Gastroesophageal sphincter (tissue), 3 donors: ENCODE measurements around the gene TAS1R3.

Experiments used
- EP300 ChIP-seq: sonication (generic); formaldehyde crosslinking; IDR thresholded peaks from one replicate; pipeline ENCODE4 v1.6.1; 2017; ENCODE audit warnings: antibody characterized with exemption, mild to moderate bottlenecking
- POLR2AphosphoS5 ChIP-seq: sonication (generic); formaldehyde crosslinking; IDR thresholded peaks from one replicate; pipeline ENCODE4 v1.6.1; 2017; ENCODE audit warnings: antibody characterized with exemption
- TF ChIP-seq, protein P1 (sequence below), 4 experiments: fragments of 200-600 bp in 2 of 4; fragments of 450-650 bp in 2 of 4; sonication (generic) in 1 of 4; IDR thresholded peaks; one replicate each; pipeline ENCODE4 v1.5.1; 2017 to 2019; ENCODE audit warnings: antibody characterized with exemption in 4 of 4, mild to moderate bottlenecking in 2 of 4, moderate library complexity in 2 of 4

- TF ChIP-seq, protein P1, sequence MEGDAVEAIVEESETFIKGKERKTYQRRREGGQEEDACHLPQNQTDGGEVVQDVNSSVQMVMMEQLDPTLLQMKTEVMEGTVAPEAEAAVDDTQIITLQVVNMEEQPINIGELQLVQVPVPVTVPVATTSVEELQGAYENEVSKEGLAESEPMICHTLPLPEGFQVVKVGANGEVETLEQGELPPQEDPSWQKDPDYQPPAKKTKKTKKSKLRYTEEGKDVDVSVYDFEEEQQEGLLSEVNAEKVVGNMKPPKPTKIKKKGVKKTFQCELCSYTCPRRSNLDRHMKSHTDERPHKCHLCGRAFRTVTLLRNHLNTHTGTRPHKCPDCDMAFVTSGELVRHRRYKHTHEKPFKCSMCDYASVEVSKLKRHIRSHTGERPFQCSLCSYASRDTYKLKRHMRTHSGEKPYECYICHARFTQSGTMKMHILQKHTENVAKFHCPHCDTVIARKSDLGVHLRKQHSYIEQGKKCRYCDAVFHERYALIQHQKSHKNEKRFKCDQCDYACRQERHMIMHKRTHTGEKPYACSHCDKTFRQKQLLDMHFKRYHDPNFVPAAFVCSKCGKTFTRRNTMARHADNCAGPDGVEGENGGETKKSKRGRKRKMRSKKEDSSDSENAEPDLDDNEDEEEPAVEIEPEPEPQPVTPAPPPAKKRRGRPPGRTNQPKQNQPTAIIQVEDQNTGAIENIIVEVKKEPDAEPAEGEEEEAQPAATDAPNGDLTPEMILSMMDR (IDR thresholded peaks at IDR 0.05), result no peak
- TF ChIP-seq POLR2AphosphoS5, result no peak
- no peak for TF ChIP-seq EP300
Observed at GRCh38 chr1:1310109-1310385, 21.0 kb upstream of the TAS1R3 start.
